Measurements from ENCODE around the gene NEIL3. TPM values are rescaled to one million over a fixed set of nuclear protein-coding genes. Genes with fewer than 3 reads are reported as not detected.

The NEIL3 gene
- total RNA-seq, 1 experiment from 2014 or later = 10.2 TPM

DNA sequence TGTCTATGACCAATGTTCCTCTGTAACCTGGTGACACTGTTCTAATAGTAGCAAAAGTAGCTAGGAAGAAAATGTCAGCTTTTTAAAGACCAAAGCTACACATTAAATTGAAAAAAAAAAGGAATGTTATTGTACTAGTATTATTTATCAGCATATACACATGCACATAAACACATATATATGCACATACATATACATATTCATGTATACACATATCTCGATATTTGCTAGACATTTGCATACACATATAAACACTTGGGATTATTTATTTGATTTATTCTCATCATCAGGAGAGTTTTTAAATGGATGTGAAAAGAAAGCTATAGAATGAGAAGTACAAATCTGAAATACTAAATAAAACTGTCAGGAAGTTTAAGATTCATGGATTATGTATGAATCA is 21.3 kb upstream of the NEIL3 start:
- Histone ChIP-seq H3K9me3 (ENCODE audit: low read length) (no peaks in the 10 kb centered on the region), H3K36me3 (ENCODE audit: low read depth, low read length) (no peaks in the 10 kb centered on the region), H3K79me2 (ENCODE audit: low read length) (no peaks in the 10 kb centered on the region), H3K9ac (ENCODE audit: low read length) (no peak overlapping the region), H3K4me2 (ENCODE audit: low read length) (no peak overlapping the region), H3F3A (ENCODE audit: low read length, unreplicated experiment) (no peaks in the 10 kb centered on the region), H4K20me1 (ENCODE audit: low read length) (no peaks in the 10 kb centered on the region), H3K9me2 (replicated peaks; ENCODE audit: low read length) (no peaks in the 10 kb centered on the region), H2AFZ (ENCODE audit: low read length) (no peak overlapping the region), H3K27ac (ENCODE audit: low read length) (no peak overlapping the region), H3K27me3 (ENCODE audit: low read length) (no peaks in the 10 kb centered on the region), H3K4me1 (ENCODE audit: insufficient read depth, low read length) (no peaks in the 10 kb centered on the region), H3K4me3 (ENCODE audit: low read length) (no peak overlapping the region)
- ChIA-PET POLR2A (ENCODE audit: unreplicated experiment) (no interaction called here), CTCF (no interaction called here)
- intact Hi-C loops (cut with micrococcal nuclease) = no loop called here
- BruUV-seq (replicated peaks) = no TSS peak
- ATAC-seq = no peak
- DNase-seq = no peak
- TF ChIP-seq EZH2phosphoT487 (IDR thresholded peaks at IDR 0.05; ENCODE audit: borderline replicate concordance, low read length) (no peak), EZH2 (IDR thresholded peaks at IDR 0.05; ENCODE audit: low read length, unreplicated experiment) (no peak)
- TF ChIP-seq, protein P1, sequence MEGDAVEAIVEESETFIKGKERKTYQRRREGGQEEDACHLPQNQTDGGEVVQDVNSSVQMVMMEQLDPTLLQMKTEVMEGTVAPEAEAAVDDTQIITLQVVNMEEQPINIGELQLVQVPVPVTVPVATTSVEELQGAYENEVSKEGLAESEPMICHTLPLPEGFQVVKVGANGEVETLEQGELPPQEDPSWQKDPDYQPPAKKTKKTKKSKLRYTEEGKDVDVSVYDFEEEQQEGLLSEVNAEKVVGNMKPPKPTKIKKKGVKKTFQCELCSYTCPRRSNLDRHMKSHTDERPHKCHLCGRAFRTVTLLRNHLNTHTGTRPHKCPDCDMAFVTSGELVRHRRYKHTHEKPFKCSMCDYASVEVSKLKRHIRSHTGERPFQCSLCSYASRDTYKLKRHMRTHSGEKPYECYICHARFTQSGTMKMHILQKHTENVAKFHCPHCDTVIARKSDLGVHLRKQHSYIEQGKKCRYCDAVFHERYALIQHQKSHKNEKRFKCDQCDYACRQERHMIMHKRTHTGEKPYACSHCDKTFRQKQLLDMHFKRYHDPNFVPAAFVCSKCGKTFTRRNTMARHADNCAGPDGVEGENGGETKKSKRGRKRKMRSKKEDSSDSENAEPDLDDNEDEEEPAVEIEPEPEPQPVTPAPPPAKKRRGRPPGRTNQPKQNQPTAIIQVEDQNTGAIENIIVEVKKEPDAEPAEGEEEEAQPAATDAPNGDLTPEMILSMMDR (conservative IDR thresholded peaks at IDR 0.05; ENCODE audit: low read depth, low read length) = no peak

DNA sequence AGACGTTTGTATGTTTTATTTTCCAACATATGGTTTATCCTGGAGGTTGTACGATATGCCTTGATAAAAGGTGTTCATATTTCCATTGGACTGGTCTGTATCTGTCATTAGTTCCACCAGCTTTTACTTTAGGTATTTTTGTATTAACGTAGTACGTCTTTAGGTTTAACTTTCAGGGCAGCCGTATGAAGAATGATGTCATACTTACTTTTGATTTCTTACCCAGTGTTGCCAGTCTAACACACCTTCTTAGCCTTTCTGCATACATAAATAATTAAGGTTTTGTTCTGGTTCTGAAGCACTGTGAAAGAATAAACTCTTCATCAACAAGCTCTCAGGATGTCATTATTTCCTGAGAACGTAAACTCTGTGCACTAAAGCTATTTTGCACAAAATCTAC is 18.9 kb upstream of the NEIL3 start:
- POLR2A ChIA-PET (ENCODE audit: unreplicated experiment) = no interaction called here
- ATAC-seq (no peak), DNase-seq (no peak)
- H3K9me2 ChIP-seq (replicated peaks; ENCODE audit: low read length) = no peaks in the 10 kb centered on the region
- intact Hi-C loops (cut with micrococcal nuclease) = no loop called here
- no peaks in the 10 kb centered on the region for H3K27me3 ChIP-seq (ENCODE audit: low read length)
- no peak overlapping the region for H3K27ac ChIP-seq (ENCODE audit: low read length)
- CTCF ChIA-PET = no interaction called here
- no TSS peak for BruUV-seq (replicated peaks)
- no peaks in the 10 kb centered on the region for H3K4me1 ChIP-seq (ENCODE audit: insufficient read depth, low read length)
- TF ChIP-seq EZH2 (IDR thresholded peaks at IDR 0.05; ENCODE audit: low read length, unreplicated experiment) (no peak), EZH2phosphoT487 (IDR thresholded peaks at IDR 0.05; ENCODE audit: borderline replicate concordance, low read length) (no peak)
- TF ChIP-seq, protein P1 (conservative IDR thresholded peaks at IDR 0.05; ENCODE audit: low read depth, low read length) = no peak
- no peaks in the 10 kb centered on the region for H3K79me2 ChIP-seq (ENCODE audit: low read length)
- no peaks in the 10 kb centered on the region for H3K9me3 ChIP-seq (ENCODE audit: low read length)
- H3K4me2 ChIP-seq (ENCODE audit: low read length) = no peak overlapping the region
- H3K4me3 ChIP-seq (ENCODE audit: low read length) = no peak overlapping the region
- no peak overlapping the region for H2AFZ ChIP-seq (ENCODE audit: low read length)
- H3F3A ChIP-seq (ENCODE audit: low read length, unreplicated experiment) = no peaks in the 10 kb centered on the region
- no peaks in the 10 kb centered on the region for H3K36me3 ChIP-seq (ENCODE audit: low read depth, low read length)
- no peaks in the 10 kb centered on the region for H4K20me1 ChIP-seq (ENCODE audit: low read length)
- no peak overlapping the region for H3K9ac ChIP-seq (ENCODE audit: low read length)

DNA sequence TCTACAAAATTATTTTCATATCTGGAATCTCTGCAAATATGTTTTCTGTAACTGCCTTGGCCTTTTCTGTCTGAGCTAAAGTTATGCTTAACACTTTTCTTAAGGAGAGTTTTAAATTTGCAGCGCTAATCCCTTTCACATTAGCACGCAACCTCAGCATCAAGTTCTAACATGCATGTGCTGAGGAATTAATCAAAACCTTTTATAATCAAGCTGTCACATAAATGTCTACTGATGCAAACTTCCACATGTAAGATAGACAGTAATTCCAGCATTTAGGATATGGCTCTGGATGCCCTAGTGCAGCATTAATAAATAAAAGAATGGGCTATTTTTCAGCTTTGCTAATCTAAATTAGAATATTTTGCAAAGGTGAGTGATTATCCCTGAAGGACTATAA is 17.5 kb upstream of the NEIL3 start:
- Histone ChIP-seq H3K4me1 (ENCODE audit: insufficient read depth, low read length) (no peaks in the 10 kb centered on the region), H3K79me2 (ENCODE audit: low read length) (no peaks in the 10 kb centered on the region), H3K9ac (ENCODE audit: low read length) (no peak overlapping the region), H3F3A (ENCODE audit: low read length, unreplicated experiment) (no peaks in the 10 kb centered on the region), H3K9me3 (ENCODE audit: low read length) (no peaks in the 10 kb centered on the region), H3K4me3 (ENCODE audit: low read length) (no peak overlapping the region), H2AFZ (ENCODE audit: low read length) (no peak overlapping the region), H3K4me2 (ENCODE audit: low read length) (no peak overlapping the region), H4K20me1 (ENCODE audit: low read length) (no peaks in the 10 kb centered on the region), H3K36me3 (ENCODE audit: low read depth, low read length) (no peaks in the 10 kb centered on the region), H3K27ac (ENCODE audit: low read length) (no peak overlapping the region), H3K27me3 (ENCODE audit: low read length) (no peaks in the 10 kb centered on the region), H3K9me2 (replicated peaks; ENCODE audit: low read length) (no peaks in the 10 kb centered on the region)
- ChIA-PET POLR2A (ENCODE audit: unreplicated experiment) (no interaction called here), CTCF (no interaction called here)
- intact Hi-C loops (cut with micrococcal nuclease) = no loop called here
- TF ChIP-seq EZH2 (IDR thresholded peaks at IDR 0.05; ENCODE audit: low read length, unreplicated experiment) (no peak), EZH2phosphoT487 (IDR thresholded peaks at IDR 0.05; ENCODE audit: borderline replicate concordance, low read length) (no peak)
- TF ChIP-seq, protein P1 (conservative IDR thresholded peaks at IDR 0.05; ENCODE audit: low read depth, low read length) = no peak
- ATAC-seq (no peak), DNase-seq (no peak)
- no TSS peak for BruUV-seq (replicated peaks)
